GM19372 (cell line): ENCODE measurements around the gene SHKBP1.
"Not testable (repeated sequence)": the region's sequence is repeated elsewhere in the genome, so short reads cannot be mapped to it uniquely, and the experiment has no call there.

Experiments
- ATAC-seq: cut with Tn5 transposase; IDR thresholded peaks from one replicate; pipeline ENCODE4 v1.9.1; 2021; ENCODE audit warnings: mild to moderate bottlenecking, low read depth, moderate library complexity; ENCODE audit not compliant: unreplicated experiment

Gene SHKBP1

GRCh38 chr19:40584007-40584406, 7.3 kb downstream of the SHKBP1 start:
- no peak for ATAC-seq

- no peak for ATAC-seq
Measured at GRCh38 chr19:40585241-40585981, 8.7 kb downstream of the SHKBP1 start.

- ATAC-seq, result no peak
Measured at GRCh38 chr19:40585982-40586422, 9.3 kb downstream of the SHKBP1 start.

- no peak for ATAC-seq
Measured at GRCh38 chr19:40586611-40587010, 9.9 kb downstream of the SHKBP1 start.

- no peak for ATAC-seq
Measured at GRCh38 chr19:40588110-40588854, 11.6 kb downstream of the SHKBP1 start.

GRCh38 chr19:40588926-40589569, 12.4 kb downstream of the SHKBP1 start:
- ATAC-seq, result no peak

- ATAC-seq, result no peak
Measured at GRCh38 chr19:40589591-40590429, 13.1 kb downstream of the SHKBP1 start.

- ATAC-seq, result no peak
Measured at GRCh38 chr19:40590464-40591265, 14.0 kb downstream of the SHKBP1 start.

- ATAC-seq, result not testable (repeated sequence)
Measured at GRCh38 chr19:40591724-40592123, 15.1 kb downstream of the SHKBP1 start.

- ATAC-seq, result no peak
Measured at GRCh38 chr19:40592170-40592569, 15.5 kb downstream of the SHKBP1 start.

- ATAC-seq, result no peak
Measured at GRCh38 chr19:40594255-40594654, 17.6 kb downstream of the SHKBP1 start.

- ATAC-seq, result no peak
Measured at GRCh38 chr19:40594657-40595091, 18.0 kb downstream of the SHKBP1 start.

- ATAC-seq, result no peak
Measured at GRCh38 chr19:40596608-40597328, 20.1 kb downstream of the SHKBP1 start.

- ATAC-seq, result no peak
Measured at GRCh38 chr19:40597329-40597838, 20.7 kb downstream of the SHKBP1 start.

- no peak for ATAC-seq
Measured at GRCh38 chr19:40598121-40598917, 21.6 kb downstream of the SHKBP1 start.

- no peak for ATAC-seq
Measured at GRCh38 chr19:40598918-40599307, 22.2 kb downstream of the SHKBP1 start.

GRCh38 chr19:40599331-40599901, 22.7 kb downstream of the SHKBP1 start:
- ATAC-seq, result no peak
